ENCODE measurements around the gene RGS7.
A peak's percentile ranks its signal among the peaks of the same experiment; 100 is the strongest.

RGS7 gene

DNA sequence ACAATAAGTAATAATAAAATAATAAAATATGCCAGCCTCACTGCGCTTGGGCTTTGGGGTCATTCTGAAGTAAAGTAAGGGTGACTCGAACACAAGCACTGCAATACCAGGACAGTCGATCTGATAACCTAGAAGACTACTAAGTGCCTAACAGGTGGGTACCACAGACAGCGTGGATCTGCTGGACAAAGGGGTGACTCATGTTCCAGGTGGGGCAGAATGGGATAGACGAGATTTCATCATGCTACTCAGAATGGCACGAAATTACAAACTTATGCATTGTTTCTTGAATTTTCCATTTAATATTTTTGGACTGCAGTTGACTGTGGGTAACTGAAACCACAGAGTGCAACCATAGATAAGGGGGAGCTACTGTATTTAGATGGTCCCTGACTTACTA lies 523.9 kb downstream of the RGS7 start:
- DNase-seq (ENCODE audit: low read depth, low spot score) = no peak
- in situ Hi-C loops (cut with HindIII; ENCODE audit: low sequenced_read_pairs) = no loop called here
- TF ChIP-seq, protein P1, sequence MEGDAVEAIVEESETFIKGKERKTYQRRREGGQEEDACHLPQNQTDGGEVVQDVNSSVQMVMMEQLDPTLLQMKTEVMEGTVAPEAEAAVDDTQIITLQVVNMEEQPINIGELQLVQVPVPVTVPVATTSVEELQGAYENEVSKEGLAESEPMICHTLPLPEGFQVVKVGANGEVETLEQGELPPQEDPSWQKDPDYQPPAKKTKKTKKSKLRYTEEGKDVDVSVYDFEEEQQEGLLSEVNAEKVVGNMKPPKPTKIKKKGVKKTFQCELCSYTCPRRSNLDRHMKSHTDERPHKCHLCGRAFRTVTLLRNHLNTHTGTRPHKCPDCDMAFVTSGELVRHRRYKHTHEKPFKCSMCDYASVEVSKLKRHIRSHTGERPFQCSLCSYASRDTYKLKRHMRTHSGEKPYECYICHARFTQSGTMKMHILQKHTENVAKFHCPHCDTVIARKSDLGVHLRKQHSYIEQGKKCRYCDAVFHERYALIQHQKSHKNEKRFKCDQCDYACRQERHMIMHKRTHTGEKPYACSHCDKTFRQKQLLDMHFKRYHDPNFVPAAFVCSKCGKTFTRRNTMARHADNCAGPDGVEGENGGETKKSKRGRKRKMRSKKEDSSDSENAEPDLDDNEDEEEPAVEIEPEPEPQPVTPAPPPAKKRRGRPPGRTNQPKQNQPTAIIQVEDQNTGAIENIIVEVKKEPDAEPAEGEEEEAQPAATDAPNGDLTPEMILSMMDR (IDR thresholded peaks at IDR 0.05; ENCODE audit: low read depth, low read length) = no peak
- H3K4me3 ChIP-seq (ENCODE audit: low read depth, low read length) = no peak overlapping the region

DNA sequence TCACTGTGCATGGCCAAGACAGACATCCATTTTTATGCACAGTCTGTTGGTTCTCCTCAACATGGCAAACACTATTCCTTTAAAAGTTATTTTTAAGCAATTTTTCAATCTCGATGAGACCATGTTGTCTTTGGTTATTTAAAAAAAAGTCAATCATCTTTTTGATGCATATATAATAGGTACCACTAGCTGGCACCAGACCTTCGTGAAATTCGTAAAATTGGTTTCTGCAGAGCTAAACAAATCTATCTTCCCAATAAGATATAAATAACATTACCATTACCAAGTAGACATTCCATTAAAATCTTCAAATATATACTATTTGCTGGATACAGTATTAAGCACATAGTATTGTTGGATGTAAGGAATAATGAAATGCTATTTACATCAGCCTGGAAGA lies 525.1 kb downstream of the RGS7 start:
- in situ Hi-C loops (cut with HindIII; ENCODE audit: low sequenced_read_pairs) = no loop called here
- TF ChIP-seq, protein P1 (IDR thresholded peaks at IDR 0.05; ENCODE audit: low read depth, low read length) = peak; percentile 5
- H3K4me3 ChIP-seq (ENCODE audit: low read depth, low read length) = no peak overlapping the region
- no peak for DNase-seq (ENCODE audit: low read depth, low spot score)

DNA sequence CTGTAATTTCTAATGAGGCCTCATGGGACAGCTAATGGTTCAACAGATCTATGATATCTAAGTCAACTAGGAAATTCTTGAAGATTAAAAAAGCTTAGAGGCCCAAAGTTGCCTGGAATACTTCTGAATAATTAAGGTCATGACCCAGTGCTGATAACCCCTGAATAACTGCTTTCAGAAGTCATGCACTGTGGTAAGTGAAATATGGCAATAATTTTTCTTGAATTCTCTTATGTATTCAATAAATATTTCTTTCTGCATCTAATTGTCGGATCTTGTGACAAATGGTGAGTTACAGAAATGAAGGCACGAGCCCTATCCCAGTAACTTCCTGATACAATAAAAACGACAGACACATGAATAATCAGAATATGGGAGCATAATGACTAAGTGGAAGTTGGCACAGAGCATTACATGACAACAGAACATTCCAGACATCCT lies 525.8 kb downstream of the RGS7 start:
- no peak overlapping the region for H3K4me3 ChIP-seq (ENCODE audit: low read depth, low read length)
- in situ Hi-C loops (cut with HindIII; ENCODE audit: low sequenced_read_pairs) = no loop called here
- peak; percentile 29 for DNase-seq (ENCODE audit: low read depth, low spot score)
- TF ChIP-seq, protein P1 (IDR thresholded peaks at IDR 0.05; ENCODE audit: low read depth, low read length) = no peak

DNA sequence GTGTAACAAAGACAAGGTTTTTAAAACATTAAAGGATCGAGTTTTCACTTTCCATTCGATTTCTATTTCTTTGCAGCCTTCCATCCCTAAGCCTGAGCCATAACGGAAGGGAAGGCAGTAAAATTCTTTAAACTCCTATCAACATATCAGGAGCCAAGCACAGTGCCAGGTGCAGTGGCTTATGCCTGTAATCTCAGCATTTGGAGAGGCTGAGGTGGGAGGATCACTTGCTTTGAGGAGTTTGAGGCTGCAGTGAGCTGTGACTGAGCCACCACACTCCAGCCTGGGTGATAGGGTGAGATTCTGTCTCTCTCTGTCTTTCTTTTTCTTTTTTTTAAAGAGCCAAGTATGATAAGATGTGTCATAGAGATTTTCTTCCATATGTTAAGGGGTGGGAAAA lies 527.5 kb downstream of the RGS7 start:
- no peak overlapping the region for H3K4me3 ChIP-seq (ENCODE audit: low read depth, low read length)
- TF ChIP-seq, protein P1 (IDR thresholded peaks at IDR 0.05; ENCODE audit: low read depth, low read length) = no peak
- in situ Hi-C loops (cut with HindIII; ENCODE audit: low sequenced_read_pairs) = no loop called here
- DNase-seq (ENCODE audit: low read depth, low spot score) = no peak

DNA sequence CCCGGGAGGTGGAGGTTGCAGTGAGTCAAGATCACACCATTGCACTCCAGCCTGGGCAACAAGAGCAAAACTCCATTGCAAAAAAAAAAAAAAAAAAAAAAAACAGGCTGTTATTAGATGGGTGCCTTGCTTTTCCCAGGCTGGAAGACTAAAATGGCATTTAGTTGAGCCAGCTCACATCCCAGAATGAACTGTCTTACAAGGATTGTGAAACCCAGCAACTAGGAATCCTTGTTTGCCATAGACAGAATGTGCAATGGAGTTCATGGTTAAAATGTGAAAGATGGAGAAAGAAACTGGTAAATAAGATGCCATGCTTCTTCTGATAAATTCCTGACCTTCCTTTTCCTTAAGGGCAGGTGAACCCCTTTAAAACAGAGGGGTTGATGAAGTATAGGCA lies 529.2 kb downstream of the RGS7 start:
- no peak for DNase-seq (ENCODE audit: low read depth, low spot score)
- in situ Hi-C loops (cut with HindIII; ENCODE audit: low sequenced_read_pairs) = no loop called here
- TF ChIP-seq, protein P1 (IDR thresholded peaks at IDR 0.05; ENCODE audit: low read depth, low read length) = no peak
- H3K4me3 ChIP-seq (ENCODE audit: low read depth, low read length) = no peak overlapping the region

DNA sequence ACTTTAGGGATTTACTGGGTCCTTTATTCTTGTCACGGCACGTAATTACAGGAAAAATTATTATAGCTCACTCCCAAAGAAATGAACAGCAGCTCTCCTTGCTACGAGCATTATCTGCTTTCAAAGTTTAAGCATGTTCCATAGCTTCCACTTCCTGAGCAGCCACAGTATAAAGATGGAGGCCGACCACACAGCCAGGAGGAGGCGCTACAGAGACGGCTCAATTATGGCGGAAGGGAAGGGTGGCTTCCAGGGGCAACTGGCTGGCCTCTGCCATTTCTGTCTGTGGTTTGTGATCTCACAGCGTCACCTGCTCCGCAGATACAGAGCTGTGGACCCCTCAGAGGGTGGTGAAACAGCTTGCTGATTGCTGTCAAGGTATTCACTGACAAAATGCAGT lies 532.8 kb downstream of the RGS7 start:
- in situ Hi-C loops (cut with HindIII; ENCODE audit: low sequenced_read_pairs) = no loop called here
- no peak for DNase-seq (ENCODE audit: low read depth, low spot score)
- no peak overlapping the region for H3K4me3 ChIP-seq (ENCODE audit: low read depth, low read length)
- TF ChIP-seq, protein P1 (IDR thresholded peaks at IDR 0.05; ENCODE audit: low read depth, low read length) = peak; percentile 3

DNA sequence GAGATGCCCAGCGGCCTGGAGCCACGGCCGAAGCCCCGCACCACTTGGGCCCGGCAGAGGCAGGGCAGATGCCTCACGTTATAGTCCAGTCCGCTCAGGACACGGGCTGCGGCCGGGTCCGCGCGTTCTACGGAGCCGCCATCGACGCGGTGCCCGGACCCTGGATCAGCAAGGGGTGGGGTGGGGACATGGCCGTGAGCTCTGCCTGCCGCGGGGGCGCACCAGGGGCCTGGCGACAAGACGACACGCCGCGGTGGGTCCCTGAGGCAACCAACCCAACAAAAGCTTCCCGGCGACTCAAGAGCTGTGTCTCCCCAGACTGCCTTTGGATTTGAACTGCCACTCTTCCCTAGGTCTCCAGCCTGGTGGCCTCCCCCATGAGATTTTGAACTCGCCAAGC lies 533.6 kb downstream of the RGS7 start:
- DNase-seq (ENCODE audit: low read depth, low spot score) = no peak
- no peak overlapping the region for H3K4me3 ChIP-seq (ENCODE audit: low read depth, low read length)
- TF ChIP-seq, protein P1 (IDR thresholded peaks at IDR 0.05; ENCODE audit: low read depth, low read length) = no peak
- in situ Hi-C loops (cut with HindIII; ENCODE audit: low sequenced_read_pairs) = no loop called here
